NCI-H2107 treated with DMSO at 0.1 percent for 48 hours (cell line): ENCODE results near the gene DMBT1.
"Not testable (repeated sequence)": the region's sequence is repeated elsewhere in the genome, so short reads cannot be mapped to it uniquely, and the experiment has no call there.

Experiments
- DNase-seq: peaks from one replicate; lab custom pipeline; 2025; ENCODE audit not compliant: unreplicated experiment; lab: John Stamatoyannopoulos, UW

DMBT1 gene

DNA sequence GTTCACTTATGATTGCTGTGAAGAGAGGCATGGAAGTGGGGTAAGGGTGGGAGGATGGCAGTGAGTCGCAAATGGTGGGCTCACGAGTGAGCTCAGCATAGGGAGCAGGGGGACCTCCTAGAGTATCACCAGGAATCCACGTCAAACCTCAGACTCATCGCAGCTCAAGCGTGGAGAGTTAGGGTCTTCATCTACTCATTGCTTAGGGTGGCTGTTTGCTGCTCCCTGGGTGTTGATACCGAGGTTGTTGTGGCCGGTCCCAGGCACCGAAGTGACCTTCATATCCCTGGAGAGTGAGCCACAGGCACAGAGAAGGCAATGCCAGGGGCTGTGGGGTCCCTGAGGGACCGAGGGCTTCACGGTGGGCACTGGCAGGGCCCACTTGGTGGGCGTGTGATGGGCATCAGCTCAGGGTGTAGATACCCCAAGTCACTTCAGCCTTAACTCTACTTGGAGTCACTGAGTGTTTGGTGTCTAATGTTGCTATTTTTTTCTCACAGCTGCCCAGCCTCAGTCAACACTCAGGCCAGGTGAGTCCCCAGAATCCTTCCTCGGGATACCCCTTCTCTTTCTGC is 16.8 kb downstream of the DMBT1 start:
- DNase-seq, result no peak

DNA sequence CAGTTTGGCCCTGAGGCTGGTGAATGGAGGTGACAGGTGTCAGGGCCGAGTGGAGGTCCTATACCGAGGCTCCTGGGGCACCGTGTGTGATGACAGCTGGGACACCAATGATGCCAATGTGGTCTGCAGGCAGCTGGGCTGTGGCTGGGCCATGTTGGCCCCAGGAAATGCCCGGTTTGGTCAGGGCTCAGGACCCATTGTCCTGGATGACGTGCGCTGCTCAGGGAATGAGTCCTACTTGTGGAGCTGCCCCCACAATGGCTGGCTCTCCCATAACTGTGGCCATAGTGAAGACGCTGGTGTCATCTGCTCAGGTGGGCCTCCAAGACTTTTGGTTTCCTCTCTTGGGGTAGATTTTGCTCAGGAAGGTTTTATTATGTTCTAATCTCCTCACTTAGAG is 25.5 kb downstream of the DMBT1 start:
- DNase-seq, result not testable (repeated sequence)

DNA sequence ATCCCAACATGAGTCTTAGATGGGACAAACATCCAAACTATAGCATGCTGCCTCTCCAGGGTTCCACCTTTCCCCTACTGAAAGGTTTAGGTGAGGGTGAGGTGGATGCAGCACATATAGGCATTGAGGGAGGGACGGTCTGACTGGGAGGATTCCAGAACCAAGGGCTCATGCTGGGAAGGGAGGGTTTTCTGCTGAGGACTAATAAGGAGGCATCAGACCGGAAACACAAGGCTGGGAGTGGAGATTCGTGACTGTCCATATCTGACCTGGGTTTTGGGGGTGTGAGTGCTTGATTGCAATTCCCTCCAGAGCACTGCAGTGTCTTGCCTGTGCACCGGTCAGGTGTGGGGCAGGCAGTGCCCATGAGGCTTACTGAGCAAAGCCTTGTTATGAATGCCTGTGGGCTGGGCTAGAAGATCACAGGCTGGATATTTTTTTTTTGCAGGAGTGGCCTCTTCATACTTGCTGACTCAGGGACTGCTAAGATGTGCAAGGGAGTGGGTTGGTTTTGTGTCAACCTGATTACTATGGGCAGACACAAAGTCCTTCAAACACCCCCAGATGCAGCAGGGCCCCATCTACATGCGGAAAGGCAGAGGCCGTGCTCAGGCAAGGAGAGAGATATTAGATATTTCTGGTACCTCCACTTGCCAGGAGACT is 26.7 kb downstream of the DMBT1 start:
- DNase-seq, result no peak

DNA sequence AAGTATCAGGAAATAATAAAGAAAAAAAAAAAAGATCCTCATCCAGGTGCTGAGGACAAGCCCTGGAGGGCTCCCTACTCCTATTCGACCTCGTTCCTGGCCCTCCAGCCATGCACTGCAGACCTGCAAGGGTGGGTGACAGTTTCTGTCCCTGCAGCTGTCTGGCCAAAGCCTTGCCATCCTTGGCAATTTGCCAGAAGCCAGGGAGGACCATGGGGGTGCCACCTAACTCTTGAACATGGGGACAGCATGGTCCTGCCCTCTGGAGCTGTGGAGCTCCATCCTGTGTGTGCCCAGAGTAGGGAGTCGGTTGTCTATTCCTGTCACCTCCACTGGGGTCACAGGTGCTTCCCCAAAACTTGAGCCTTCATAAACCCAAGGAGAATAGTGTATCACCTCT is 27.8 kb downstream of the DMBT1 start:
- no peak for DNase-seq

DNA sequence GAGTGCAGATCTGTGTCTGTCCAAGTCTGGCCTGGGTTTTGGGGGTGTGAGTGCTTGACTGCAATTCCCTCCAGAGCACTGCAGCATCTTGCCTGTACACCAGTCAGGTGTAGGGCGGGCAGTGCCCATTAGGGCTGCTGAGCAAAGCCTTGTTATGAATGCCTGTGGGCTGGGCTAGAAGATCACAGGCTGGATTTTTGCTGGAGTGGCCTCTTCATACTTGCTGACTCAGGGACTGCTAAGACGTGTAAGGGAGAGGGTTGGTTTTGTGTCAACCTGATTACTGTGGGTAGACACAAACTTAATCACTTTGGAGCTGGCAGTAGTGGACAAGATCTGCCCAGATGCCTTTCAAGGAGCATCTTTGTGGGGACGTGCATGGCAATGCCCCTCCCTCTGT is 29.6 kb downstream of the DMBT1 start:
- DNase-seq, result no peak

DNA sequence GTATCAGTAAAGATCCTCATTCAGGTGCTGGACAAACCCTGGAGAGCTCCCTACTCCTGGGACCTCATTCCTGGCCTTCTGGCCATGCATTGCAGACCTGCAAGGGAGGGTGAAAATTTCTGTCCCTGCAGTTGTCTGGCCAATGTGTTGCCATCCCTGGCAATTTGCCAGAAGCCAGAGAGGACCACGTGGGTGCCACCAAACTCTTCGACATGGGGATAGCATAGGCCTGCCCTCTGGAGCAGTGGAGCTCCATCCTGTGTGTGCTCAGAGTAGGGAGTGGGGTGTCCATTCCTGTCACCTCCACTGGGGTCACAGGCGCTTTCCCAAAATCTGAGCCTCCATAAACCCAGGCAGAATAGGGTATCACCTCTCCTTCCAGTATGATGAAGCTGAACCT is 31.2 kb downstream of the DMBT1 start:
- DNase-seq, result no peak

DNA sequence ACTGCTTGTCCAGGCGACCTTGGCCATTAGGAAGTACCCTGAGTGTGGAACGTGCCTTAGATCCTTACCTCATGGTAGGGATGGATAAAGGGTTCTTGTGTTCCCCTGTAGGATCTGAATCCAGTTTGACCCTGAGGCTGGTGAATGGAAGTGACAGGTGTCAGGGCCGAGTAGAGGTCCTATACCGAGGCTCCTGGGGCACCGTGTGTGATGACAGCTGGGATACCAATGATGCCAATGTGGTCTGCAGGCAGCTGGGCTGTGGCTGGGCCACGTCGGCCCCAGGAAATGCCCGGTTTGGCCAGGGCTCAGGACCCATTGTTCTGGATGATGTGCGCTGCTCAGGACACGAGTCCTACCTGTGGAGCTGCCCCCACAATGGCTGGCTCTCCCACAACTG is 31.6 kb downstream of the DMBT1 start:
- DNase-seq, result no peak

DNA sequence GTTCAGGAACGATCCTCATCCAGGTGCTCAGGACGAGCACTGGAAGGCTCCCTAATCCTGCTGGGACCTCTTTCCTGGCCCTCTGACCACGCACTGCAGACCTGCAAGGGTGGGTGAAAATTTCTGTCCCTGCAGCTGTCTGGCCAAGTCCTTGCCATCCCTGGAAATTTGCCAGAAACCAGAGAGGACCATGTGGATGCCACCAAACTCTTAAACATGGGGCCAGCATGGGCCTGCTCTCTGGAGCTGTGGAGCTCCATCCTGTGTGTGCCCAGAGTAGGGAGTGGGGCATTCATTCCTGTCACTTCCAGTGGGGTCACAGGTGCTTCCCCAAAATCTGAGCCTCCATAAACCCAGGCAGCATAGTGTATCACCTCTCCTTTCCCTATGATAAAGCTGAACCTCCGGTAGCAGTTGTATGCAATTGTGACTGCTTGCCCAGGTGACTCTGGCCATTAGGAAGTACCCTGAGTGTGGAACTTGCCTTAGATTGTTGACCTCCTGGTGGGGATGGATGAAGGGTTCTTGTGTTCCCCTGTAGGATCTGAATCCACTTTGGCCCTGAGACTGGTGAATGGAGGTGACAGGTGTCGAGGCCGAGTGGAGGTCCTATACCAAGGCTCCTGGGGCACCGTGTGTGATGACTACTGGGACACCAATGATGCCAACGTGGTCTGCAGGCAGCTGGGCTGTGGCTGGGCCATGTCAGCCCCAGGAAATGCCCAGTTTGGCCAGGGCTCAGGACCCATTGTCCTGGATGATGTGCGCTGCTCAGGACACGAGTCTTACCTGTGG is 57.1 kb downstream of the DMBT1 start:
- DNase-seq, result no peak

DNA sequence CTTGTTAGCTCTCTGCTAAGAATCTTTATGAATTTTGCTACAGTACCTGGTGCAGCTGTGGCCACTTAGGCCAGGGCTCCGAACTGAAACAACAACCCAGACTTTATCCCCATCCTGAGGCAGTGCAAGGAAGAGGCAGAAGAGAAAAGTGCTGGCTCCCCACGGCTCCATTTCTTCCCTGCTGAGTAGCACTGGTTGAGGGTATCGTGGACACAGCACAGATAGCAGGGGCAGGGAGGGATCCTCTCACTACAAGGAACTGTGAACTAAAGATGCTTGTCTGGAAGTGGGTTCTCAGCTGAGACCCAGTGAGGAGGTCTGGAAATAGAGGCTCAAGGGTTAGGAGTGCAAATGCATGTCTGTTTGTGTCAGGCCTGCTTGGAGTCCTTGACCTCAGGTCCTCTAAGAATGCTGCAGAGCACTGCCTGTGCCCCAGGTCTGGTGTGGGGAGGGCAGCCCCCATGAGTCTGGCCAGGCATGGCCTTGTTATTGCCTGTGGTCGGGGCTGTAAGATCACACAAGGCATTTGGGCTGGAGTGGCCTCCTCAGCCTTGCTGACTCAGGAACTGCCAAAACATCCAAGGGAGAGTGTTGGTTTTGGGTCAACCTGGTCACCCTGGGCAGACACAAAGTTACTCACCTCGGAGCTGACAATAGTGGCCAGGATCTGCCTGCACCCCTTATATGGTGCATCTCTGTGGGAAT is 58.1 kb downstream of the DMBT1 start:
- DNase-seq, result no peak

DNA sequence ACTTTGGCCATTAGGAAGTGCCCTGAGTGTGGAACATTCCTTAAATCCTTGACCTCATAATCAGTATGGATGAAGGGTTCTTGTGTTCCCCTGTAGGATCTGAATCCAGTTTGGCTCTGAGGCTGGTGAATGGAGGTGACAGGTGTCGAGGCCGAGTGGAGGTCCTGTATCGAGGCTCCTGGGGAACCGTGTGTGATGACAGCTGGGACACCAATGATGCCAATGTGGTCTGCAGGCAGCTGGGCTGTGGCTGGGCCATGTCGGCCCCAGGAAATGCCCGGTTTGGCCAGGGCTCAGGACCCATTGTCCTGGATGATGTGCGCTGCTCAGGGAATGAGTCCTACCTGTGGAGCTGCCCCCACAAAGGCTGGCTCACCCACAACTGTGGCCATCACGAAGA is 60.4 kb downstream of the DMBT1 start:
- DNase-seq, result not testable (repeated sequence)

DNA sequence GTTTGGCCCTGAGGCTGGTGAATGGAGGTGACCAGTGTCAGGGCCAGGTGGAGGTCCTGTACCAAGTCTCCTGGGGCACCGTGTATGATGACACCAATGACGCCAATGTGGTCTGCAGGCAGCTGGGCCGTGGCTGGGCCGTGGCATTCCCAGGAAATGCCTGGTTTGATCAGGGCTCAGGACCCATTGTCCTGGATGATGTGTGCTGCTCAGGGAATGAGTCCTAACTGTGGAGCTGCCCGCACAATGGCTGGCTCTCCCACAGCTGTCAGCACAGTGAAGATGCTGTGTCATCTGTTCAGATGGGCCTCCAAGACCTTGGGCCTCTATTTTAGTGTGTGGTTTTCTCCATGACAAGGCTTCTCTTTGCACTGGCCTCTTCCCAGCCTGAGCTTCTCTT is 64.0 kb downstream of the DMBT1 start:
- DNase-seq, result no peak

DNA sequence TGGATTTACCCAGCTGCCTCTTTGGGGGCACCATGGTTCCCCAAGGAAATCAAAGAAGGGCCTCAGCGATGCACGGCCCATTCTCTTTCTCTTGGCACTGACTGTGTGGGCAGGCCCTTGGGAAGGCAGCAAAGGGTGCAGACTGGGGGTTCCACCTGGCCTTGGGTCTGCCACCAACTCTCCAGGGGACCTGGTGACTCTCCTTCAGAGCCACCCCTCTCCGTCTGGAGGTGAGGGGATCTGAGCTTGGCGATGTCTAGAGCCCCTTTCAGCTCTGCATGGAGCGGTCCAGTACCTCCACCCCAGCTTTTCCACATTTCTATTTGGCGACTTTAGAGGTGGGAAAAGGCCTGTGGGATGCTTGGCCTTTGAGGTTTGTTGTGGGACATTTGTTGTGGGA is 70.0 kb downstream of the DMBT1 start:
- DNase-seq, result no peak

DNA sequence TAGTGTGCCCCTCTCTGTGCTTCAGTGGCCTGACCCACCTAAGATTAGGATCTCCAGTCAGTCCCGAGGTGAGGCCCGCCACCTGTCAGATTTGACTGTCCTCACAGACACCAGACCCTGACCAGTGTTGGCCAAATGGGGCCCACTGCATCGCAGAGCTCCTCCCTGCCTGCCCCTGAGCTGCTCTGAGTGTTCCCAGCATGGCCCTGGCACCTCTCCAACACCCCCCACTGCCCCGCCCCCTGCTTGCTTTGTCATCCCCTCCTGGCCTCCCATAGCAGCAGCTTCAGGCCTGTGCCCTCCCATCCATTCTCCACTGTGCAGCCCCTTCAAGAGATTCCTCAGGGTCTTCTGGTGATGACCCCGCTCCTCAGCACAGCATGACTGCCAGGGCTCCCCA is 71.5 kb downstream of the DMBT1 start:
- DNase-seq, result no peak

DNA sequence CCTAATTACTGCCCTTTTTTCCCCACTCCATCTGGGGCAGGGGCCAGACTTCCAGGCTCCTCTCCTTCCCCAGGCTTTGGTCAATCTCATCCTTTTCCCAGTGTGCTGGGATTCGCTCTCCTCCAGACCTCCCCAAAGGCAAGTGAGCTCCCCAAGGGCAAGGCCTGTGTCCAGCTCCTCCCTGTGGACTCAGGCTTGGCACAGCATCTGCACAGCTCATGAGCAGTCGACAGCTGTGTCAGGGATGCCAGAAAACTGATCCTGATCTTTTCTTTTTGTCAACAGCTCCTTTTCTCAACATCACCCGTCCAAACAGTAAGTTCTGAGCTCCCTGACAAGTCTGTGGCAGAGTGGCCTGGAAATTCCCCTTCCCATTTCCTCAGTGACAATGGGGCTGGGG is 72.0 kb downstream of the DMBT1 start:
- DNase-seq, result no peak

DNA sequence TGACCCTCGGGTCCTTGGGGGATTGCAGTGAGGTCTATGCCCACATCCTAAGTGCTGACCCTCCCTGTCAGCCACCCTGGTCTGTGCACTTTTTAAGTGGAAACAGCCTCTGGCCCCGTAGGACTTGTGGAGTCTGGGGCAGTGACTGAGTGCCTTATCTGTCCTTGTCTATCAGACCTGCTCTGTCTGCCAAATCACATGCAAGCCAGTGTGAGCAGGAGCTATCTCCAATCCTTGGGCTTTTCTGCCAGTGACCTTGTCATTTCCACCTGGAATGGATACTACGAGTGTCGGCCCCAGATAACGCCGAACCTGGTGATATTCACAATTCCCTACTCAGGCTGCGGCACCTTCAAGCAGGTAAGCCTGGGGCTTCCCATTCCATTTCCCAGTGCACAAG is 76.4 kb downstream of the DMBT1 start:
- DNase-seq, result no peak

DNA sequence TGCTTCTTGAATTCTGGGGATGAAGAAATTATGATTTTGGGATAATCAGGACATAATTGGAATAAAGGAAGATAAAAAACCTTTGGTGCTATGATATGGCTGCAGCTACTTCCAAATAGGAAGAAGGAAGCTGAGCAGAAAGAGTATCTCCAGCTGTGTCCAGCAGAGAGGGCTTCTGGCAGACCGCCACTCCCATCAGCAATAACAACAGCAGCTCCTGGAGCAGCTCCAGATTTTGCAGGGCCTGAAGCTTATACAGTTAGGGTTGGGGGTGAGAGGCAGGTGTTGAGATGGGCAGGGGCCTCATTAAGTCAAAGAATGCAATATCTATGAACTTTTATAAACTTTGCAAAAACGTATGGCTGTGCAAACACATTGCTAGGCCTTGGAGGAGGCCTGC is 76.8 kb downstream of the DMBT1 start:
- no peak for DNase-seq

DNA sequence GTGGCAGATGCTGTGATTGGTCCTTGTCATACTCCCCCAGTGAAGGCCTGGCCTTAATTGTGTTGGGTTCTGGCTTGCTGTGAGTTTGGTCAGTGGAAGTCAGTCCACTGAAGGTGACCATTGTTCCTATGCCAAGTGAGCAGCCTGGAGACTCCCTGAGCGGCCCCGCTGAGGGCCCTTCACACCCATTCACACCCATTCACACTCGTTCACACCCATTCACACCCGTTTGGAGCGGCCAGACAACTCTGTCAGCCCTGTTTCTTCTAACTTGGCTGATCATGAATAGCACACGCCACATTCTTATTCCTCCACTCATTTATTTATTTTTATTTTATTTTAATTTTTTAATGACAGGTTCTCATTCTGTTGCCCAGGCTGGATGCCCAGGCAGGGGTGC is 77.6 kb downstream of the DMBT1 start:
- DNase-seq, result no peak

DNA sequence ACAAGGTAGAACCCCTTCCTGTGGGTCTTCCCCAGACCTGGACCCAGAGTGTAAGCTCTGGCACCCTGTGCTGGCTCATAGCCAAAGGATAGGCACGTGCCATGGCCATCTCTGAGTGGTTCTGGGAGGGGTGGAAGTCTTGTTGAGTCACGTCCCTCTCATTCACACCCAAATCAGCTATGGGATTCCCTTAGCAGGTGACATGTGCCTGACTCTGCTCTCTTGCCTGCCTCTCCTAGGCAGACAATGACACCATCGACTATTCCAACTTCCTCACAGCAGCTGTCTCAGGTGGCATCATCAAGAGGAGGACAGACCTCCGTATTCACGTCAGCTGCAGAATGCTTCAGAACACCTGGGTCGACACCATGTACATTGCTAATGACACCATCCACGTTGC is 79.2 kb downstream of the DMBT1 start:
- DNase-seq, result no peak

DNA sequence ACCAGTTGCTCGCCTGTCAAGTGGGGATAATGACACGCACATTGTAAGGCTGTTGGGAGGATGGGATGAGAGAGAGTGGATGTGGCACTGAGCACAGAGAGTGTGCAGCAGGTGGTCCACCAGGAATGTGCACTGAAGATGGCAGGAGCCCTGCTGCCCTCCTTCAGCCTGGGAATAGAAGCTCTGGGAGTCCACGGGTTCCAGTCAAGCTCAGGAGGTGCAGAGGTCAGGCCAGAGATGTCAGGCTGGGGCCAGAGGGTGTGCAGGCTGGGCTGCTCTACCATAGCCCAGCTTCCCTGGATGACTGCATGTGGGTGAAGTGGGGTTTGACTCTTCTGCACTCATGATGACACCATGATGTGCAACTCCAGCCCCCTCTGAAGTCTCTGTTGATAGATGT is 80.4 kb downstream of the DMBT1 start:
- no peak for DNase-seq

DNA sequence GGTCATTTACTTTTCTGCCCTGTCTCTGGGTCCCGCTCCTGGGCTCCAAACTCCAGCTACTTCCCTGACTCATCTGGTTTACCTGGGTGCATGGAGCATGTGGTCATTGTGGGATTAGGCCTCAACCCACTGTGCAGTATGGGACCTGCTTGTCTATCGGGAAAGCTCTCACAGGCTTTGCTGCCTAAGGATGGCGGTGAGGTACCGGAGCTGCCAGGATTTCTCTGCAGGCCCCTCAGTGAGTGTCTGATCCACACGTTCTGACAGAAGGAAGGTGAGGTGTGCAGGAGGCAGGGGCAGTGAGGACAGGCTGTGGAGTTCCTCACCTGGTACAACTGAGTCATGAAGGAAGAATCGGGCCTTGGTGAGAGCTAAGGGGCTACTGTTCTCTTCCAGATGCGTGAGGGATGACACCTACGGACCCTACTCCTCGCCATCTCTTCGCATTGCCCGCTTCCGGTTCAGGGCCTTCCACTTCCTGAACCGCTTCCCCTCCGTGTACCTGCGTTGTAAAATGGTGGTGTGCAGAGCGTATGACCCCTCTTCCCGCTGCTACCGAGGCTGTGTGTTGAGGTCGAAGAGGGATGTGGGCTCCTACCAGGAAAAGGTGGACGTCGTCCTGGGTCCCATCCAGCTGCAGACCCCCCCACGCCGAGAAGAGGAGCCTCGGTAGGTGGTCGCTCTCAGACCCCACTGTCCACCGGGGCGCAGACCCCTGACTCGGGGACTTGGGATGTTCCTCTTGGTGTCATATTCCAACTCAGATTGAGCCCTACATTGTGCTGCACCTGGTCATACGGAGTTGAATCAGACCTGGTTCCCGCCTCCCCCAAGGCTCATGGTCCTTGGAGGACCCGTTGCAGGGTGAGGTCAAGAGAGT is 82.4 kb downstream of the DMBT1 start:
- DNase-seq, result no peak
